Measurements from ENCODE around the gene CELA2A.

DNA sequence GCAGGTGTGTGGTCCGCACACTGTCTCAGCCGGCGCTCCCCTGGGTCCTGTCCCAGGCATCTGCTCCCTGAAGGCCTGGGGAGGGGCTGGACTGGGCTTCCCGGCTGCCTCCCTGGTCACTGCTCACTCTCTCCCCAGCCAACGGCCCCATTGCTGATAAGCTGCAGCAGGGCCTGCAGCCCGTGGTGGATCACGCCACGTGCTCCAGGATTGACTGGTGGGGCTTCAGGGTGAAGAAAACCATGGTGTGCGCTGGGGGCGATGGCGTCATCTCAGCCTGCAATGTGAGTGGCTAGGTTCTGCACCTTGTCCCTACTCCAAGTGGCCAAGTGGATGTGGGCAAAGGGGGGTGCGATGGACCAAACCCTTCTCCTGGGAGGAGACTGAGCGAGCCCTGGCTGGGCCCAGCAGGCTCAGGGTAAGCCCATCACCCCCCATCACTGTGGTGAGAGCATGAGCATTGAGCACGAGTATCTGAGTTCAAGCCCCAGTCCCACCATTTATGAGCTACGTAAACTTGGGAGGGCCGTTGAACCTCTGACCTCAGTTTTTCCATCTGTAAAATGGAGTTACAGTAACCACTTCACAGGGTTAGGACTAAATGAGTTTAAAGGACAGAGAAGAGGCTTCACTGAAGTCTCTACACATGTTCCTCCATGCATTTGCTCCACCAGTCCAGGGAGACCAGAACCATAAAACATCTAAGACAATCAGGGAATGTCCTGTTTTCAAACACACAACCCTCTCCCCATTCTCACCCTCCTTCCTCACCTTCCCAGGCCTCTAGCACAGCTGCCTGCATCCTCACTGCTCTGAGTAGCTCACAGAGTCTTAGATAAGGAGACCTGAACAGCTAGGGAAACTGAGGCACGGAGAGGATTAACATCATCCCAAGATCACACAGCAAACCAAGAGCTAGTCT lies 11.8 kb upstream of the CELA2A start:
- TF ChIP-seq, protein P1, sequence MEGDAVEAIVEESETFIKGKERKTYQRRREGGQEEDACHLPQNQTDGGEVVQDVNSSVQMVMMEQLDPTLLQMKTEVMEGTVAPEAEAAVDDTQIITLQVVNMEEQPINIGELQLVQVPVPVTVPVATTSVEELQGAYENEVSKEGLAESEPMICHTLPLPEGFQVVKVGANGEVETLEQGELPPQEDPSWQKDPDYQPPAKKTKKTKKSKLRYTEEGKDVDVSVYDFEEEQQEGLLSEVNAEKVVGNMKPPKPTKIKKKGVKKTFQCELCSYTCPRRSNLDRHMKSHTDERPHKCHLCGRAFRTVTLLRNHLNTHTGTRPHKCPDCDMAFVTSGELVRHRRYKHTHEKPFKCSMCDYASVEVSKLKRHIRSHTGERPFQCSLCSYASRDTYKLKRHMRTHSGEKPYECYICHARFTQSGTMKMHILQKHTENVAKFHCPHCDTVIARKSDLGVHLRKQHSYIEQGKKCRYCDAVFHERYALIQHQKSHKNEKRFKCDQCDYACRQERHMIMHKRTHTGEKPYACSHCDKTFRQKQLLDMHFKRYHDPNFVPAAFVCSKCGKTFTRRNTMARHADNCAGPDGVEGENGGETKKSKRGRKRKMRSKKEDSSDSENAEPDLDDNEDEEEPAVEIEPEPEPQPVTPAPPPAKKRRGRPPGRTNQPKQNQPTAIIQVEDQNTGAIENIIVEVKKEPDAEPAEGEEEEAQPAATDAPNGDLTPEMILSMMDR (IDR thresholded peaks at IDR 0.05): no peak
- TF ChIP-seq POLR2A (IDR thresholded peaks at IDR 0.05): no peak

All from Peyer's patch (tissue), 4 donors.